COLO829 (cell line): ENCODE results near the gene SLC17A8.
A peak's percentile ranks its signal among the peaks of the same experiment; 100 is the strongest.
"Not testable (repeated sequence)": the region's sequence is repeated elsewhere in the genome, so short reads cannot be mapped to it uniquely, and the experiment has no call there.

Experiments used
- DNase-seq: peaks from one replicate; pipeline ENCODE4 v3.0.0; 2012; ENCODE audit warnings: low spot score

SLC17A8 gene

DNA sequence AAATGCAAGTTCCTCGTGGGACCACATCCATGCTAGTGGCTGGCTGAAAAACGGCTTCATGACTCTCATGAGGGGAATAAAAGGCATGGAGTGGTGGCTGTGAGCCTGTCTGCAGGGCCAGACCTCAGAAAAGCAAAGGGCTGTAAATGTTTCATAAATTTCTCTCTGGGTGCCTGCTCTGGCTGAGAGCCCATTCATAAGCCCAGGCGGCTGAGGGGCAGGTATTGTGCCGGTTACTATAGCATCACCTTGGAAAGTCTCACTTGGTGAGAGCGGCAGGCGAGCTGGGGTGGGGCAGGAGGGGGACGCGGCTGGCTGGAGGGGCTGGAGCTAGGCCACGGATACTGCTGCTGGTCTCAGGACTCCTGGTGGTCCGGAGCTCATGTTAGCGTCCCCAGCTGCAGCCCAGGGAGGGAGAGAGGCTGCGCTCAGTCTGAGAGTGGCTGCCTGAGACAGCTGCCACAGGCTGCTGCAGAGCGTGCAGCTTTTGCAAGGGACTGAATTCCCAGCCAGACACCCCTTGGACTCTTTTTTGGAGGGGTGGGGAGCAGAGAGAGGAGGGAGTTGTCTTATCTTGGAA is at the start of gene SLC17A8:
SLC17A8 (plus strand) TSS at position 431 of the 580 bp plus-strand sequence. CDS start 318 bp downstream, outside the sequence.
- no peak for DNase-seq

DNA sequence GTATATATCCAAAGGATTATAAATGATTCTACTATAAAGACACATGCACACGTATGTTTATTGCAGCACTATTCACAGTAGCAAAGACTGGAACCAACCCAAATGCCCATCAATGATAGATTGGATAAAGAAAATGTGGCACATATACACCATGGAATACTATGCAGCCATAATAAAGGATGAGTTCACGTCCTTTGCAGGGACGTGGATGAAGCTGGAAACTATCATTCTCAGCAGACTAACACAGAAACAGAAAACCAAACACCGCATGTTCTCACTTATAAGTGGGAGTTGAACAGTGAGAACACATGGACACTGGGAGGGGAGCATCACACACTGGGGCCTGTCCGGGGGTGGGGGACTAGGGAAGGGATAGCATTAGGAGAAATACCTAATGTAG is 48.7 kb upstream of the SLC17A8 start:
- not testable (repeated sequence) for DNase-seq

DNA sequence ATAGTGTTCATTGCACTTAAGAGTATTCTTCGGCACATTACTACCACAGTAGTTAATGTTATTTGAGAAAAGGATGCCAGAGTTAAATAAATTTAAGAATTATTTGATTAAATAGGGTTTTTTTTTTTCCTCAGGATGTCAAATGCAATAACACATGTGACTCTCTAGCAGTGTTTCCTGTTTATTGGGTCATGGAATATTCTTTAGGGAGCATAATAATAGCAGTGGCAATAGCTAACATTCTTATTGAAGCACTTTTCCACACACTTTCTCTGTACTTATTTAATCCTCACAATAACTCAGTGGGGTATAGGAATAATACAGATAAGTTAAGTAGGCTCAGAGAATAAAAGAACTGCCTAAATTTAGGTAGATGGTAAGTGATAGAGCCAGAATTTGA is 45.6 kb upstream of the SLC17A8 start:
- DNase-seq = no peak

DNA sequence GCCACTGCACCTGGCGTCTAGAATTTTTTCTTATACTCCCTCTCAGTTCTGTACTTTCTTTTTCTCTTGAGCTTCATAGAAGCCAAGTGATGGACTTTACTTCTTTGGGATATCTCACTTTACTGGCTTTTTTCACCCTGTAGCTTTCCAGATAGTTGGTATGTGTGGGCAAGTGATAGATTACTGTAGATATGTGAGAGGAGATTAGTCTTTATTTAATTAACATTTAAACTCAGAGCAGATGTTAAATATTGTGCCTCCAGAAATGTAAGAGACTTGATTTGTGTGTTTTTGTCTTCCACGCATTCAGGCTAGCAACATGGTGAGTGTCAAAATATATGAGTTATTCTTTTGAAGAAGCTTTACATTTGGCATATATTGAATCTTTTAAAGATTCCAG is 39.5 kb upstream of the SLC17A8 start:
- DNase-seq = no peak

DNA sequence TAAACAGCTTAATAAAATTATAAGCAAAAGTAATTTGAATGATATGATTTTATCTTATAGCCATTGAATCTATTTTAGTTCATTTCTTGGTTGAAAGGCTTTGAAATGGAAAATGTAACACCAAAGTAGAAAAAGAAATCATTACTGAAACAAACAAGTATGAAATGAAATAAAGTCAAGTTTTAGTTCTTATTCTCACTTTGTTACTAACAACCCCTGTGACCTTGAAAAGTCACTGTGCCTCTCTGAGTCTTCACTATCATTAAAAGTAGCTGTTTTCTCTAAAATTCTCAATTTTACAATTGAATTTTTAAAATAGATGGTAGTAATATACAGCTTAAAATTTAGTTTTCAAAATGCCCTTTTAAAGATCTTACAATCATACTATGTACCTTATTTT is 32.4 kb upstream of the SLC17A8 start:
- DNase-seq = no peak

DNA sequence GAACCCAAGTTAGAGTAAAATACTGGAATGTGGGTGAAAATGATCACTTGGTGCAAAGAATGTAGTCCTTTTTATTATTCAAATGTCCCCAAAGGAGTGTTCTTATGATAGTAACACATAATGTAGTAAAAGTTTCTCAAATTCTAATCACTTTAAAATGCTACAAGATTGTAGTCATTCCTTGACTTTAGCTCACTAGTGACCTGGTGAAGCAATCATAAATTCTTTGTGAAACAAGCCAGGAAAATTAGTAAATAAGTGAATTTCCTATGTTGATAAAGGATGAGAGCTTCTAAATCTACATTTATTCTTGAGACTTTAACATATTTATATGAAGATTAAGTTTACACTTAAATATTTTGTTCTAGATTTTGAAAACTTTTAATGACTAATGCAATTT is 30.7 kb upstream of the SLC17A8 start:
- no peak for DNase-seq

DNA sequence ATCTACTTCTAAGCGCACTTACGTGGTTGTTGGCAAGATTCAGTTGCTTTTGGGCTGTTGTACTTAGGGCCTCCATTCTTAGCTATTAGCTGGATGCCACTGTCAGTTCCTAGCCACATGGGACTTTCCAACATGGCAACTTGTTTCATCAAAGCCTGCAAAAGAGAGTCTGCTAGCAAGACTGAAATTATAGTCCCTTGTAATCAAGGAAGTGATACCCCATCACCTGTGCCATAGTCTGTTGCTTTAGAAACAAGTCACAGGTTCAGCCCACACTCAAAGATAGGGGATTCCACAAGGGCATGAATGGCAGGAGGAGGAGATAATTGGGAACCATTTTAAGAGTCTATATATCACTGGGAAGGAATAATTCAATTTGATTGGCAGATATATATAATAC is 27.1 kb upstream of the SLC17A8 start:
- no peak for DNase-seq

DNA sequence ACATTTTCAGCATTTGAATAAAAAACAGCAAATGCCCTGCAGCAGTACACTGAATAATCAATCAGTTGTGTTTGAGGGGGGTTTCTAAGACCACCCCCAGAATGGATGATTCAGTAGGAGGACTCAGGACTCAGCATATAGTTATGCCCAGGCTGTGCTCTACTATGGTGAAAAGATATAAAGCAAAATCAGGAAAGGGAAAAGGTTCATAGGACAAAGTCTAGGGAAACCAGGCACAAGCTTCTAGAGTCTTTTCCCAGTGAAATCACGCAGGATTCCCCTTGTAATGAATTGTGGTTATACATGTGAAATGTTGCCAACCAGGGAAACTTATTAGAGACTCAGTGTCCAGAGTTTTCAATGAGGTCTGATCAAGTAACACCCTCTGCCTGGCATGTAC is 25.0 kb upstream of the SLC17A8 start:
- DNase-seq = no peak

DNA sequence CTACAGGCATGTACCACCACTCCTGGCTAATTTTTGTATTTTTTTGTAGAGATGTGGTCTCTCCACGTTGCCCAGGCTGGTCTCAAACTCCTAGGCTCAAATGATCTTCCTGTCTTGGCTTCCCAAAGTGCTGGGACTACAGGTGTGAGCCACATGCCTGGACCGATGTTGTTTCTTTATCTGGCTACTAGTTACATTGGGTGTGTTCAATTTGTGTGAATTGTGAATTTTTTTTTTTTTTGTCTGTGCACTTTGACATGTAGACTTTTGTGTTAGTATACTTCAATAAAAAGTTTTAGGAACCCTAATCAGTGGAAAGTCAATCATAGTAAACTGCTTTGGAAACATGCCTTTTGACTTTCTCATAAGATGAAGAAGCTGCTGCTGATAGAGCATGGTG is 24.0 kb upstream of the SLC17A8 start:
- no peak for DNase-seq

DNA sequence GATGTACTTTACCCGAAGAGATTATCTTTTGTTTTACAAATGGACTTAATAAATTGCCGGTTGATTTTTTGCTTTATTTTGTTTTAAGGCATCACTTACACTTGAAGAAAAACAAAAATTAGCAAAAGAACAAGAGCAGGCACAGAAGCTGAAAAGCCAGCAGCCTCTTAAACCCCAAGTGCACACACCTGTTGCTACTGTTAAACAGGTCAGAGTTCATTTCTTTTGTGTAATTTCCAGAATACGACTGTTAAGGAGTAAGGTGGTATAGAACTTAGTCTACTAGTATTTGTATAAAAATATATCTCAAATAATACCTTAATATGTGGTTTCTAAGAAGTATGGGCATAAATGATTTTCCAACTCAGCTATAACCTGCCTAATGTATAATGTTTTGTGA is 19.6 kb upstream of the SLC17A8 start:
- DNase-seq = no peak

DNA sequence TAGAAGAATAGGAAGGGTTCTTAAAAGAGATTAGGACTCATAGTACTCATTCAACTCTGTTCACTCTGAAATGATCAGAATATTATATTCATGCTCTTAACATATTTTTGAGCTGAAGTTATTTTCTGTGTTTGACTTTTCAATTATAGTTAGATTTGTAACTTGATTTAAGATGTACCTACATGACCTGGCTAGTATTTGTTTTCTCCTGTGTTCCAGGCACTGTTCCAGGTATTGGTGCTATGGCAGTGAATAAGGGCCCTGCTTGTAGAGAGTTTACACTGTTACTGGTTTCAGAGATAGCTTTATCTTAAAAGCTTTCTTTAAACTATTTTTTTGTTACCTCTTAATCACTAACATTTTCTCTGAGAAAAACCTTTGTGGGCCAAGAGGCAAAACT is 19.1 kb upstream of the SLC17A8 start:
- DNase-seq = no peak

DNA sequence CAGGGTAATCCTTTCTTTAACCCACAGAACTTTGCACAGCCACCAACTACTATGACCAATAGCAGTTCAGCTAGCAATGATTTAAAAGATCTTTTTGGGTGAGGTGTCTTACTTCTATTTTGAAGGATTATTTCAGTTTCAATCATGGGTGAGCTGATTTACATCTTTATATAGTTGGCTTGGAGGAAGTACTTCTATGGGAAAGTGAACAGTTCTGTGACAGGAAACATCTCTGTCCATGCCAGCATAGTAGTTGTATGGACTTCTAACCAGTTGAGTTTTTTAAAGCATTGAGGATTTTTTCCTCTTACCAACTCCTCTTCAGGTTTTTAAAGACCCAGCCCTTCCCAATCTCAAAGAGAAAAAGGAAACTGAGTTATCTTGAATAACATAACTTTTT is 17.8 kb upstream of the SLC17A8 start:
- no peak for DNase-seq

DNA sequence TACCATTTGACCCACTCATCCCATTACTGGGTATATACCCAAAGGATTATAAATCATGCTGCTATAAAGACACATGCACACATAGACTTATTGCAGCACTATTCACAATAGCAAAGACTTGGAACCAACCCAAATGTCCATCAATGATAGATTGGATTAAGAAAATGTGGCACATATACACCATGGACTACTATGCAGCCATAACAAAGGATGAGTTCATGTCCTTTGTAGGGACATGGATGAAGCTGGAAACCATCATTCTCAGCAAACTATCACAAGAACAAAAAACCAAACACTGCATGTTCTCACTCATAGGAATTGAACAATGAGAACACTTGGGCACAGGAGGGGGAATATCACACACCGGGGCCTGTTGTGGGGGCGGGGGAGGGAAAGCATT is 14.0 kb upstream of the SLC17A8 start:
- not testable (repeated sequence) for DNase-seq

DNA sequence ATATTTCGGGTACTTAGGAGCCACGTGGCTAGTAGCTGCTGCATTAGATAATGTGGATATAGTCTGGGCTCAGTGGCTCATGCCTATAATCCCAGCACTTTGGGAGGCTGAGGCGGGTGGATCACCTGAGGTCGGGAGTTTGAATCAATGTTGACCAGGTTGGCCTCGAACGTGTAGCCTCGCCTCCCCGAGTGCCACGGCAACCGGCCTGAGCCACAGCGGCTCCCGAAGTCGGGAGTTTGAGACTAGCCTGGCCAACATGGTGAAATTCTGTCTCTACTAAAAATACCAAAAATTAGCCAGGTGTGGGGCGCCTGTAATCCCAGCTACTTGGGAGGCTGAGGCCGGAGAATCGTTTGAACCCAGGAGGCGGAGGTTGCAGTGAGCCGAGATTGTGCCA is 12.5 kb upstream of the SLC17A8 start:
- not testable (repeated sequence) for DNase-seq

DNA sequence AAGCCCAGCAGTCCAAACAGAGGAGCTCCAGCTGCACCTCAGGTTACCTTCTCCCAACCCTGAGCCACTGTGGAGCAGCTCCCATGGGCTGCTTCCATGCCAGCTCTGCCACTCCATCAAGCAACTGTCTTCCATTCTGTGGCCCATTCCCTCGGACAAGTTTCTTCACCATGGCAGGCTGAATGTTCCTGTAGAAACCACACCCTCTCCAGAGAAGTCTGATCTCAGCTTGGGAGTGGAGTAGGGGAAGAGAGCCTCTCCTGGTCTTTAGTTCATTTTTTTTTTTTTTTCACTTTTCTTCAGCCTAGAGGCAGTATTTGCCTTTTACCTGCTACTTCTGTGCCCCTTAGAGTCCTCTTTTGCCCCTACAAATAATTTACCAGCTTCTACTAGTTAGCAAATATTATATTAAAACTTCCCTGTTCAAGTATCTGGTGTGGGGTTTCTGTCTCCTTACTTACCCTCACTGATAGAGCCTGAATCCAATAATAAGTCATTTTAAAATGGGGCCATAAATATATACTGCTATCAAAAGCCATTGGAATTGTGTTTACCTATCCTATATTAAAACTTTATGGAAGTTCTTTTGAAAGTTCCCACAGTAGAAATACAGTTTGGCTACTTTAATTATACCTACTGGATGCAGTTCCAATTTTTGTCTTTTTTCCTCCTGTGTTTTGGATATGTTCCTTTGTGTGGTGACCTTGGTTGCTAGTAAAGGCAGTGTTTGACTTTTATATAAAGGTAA is 11.7 kb upstream of the SLC17A8 start:
- no peak for DNase-seq

DNA sequence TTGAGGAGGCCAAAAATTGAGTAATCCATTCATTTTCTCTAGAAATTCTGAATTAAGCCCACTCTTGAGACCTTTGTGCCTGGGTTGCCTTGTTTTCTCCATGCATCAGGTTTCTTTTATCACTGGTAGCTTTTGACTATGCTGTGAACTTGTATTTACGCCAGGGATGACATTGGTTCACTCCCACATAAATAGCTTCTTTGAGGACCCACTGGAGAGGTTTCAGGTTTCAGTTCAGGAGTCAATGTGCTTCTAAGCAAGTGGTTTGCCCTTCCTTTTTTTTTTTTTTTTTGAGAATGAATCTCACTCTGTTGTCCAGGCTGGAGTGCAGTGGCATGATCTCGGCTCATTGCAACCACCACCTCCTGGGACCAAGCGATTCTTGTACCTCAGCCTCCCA is 10.2 kb upstream of the SLC17A8 start:
- DNase-seq = no peak

DNA sequence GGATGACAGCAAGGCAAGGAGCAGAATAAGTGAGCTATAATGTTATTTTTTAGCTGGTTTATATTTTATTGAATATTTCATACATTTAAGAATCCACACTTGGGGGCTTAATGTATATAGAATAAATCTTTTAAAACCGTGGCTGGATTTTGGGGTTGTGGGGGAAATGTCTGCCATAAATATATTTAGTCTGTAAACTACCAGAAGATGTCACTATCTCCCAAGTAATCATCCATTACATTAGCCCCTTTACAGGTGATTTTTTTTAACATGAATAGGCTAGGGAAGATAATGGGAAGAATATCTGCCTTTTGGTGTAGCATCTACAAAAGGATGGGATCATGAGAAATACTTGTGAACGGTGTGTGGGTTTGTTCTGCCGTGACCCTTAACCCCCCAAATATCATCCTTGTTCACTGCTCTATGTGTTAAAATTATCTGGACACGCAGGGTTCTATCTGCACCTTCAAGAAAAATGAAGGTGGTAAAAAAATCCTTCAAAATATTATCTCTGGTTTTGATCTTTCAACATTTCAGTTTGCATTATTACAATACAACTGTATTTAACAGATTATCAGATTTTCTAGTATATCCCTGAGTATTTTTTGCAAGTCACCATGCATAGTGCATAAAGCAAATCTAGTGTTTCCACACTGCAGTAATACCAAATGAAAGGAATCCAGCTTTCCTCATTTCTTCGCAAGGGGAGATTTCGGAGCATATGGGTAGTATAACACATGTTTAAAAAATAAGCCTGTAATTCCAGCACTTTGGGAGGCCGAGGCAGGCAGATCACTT is 8.0 kb upstream of the SLC17A8 start:
- peak; percentile 16 for DNase-seq

DNA sequence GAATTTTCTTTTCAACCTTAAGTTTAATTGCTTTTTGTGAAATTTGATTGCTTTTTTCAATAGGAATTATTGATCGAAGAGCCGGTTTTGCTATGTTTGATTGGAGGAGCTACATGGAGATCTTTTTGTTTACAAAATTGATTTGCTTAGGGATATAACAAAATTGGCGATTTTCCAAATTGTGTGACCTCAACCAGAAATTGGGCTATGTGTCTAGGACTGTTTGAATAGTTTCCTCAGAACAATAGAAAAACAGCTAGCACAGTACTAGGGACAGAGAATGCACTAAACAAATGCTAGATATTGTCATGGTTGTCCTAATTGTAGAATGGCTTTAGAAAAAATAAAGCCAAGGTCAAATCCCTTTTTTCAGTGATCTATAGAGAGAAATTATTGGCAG is 2.4 kb downstream of the SLC17A8 start:
- no peak for DNase-seq

DNA sequence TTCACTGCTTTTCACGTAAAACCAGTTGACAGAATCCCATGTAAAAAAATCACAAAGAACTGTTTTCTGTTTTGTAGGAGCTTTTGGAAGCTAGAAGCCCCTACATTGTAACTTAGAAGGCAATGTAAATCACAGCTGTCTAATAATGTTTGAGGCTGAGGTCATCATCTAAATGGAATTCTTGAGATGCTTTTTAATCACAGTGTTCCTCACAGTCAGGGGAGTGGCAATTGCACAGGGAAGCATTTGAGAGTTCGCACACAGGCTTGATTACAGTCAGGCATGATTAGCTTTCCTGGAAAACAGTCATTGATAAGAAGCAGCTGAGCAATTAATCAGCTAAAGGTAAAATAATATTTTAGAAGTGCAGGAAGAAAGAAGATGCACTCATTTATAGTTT is 2.9 kb downstream of the SLC17A8 start:
- DNase-seq = no peak

DNA sequence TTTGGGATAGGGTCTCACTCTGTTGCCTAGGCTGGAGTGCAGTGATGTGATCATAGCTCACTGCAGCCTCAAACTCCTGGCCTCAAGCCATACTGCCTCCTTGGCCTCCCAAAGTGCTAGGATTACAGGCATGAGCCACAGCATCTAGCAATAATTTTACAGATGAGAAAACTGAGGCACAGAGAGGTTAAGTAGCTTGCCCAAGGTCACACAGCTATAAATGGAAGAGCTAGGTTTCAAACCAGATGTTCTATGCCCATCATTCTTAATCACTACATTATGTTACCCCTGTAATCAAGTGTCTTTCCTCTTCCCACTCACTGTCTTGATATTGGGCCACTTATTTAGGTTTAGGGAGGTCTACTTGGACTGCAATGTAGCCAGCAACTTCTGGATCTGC is 3.6 kb downstream of the SLC17A8 start:
- no peak for DNase-seq

DNA sequence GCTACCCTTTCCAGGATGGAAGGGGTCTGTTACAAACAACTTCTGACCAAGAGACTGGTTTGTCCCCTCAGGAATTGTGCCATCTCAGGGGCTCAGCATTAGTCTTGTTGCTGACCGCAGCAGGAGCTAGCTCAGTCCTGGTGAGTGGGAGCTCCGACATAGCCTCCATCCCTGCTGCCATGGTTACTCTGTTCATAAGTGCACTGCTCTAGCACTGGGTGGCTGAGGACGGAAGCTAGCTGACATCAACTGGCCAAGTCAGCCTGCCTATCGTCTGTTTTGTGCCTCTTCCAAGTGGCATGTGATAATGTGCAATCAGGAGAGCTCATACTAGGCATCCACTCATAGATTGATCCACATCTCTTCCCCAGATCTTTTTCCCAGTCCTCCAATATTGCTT is 7.5 kb downstream of the SLC17A8 start:
- DNase-seq = no peak

DNA sequence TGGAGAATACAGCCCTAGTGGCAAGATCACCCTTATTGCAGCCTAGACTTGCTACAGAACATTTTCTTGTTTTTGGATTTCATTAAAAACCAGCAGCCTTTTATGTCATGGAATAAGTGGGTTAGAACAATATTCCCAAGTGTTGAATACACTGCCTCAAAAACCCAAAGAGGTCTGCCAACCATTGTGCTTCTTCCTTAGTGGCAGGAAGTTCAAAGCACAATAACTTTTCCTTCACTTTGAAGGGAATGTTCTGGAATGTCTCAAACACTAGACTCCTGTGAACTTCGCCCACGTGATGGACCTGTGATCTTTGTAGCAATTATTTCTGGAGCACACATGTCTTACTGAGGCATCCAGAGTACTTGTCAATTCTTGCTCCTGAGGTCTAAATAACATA is 8.5 kb downstream of the SLC17A8 start:
- no peak for DNase-seq

DNA sequence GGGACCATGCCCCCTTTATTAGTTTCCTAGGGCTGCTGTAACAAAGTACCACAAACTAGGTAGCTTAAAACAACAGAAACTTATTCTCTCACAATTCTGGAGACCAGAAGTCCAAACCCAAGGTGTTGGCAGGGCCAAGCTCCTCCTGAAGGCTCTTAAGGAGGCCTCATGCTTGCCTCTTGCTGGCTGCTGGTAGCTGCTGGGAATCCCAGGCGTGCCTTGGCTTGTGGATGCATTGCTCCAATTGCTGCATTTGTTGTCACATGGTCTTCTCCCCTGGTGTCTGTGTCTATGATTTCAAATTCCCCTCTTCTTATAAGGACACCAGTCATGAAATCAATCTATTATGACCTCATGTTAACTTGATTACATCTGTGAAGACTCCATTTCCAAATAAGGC is 11.2 kb downstream of the SLC17A8 start:
- no peak for DNase-seq
